ENCODE data around the gene ADCY2. TPM values are rescaled to one million over a fixed set of nuclear protein-coding genes. Genes with fewer than 3 reads are reported as not detected.

The ADCY2 gene
- total and polyA plus RNA-seq, 2 of the 13 experiments (the other 11 are each of a cell fraction or from before 2014, with no cell fraction given) = not detected

GRCh38 chr5:7845557-7845956 lies 449.6 kb downstream of the ADCY2 start:
- H3K36me3 ChIP-seq (replicated peaks in 1 of 2; ENCODE audit: control insufficient read depth in 1 of 2, insufficient read depth in 2 of 2, low read length in 2 of 2) = no peaks in the 10 kb centered on the region
- in situ Hi-C loops (cut with HindIII; ENCODE audit: extremely low pct_ligation_motif_present, low pct_unique_long_range_greater_than_20kb) (no loop called here), intact Hi-C loops (cut with micrococcal nuclease; ENCODE audit: unreplicated experiment) (no loop called here)
- no peaks in the 10 kb centered on the region for H3K79me2 ChIP-seq (ENCODE audit: insufficient read depth, low read length)
- no peaks in the 10 kb centered on the region for H4K20me1 ChIP-seq (ENCODE audit: insufficient read depth, low read length)
- no peak for FAIRE-seq
- H3K9me3 ChIP-seq (ENCODE audit: low read length) = no peaks in the 10 kb centered on the region
- WGBS (ENCODE audit: low lambda C conversion rate) = 37% methylated on average over 6 of the region's 7 CpGs
- peaks cover 3 to 33% of the 10 kb centered on the region in 2 experiments; a peak in 3 of 5 replicates for H3K27me3 ChIP-seq (ENCODE audit: control insufficient read depth in 1 of 2, insufficient read depth in 2 of 2, low read length in 2 of 2)
- no peak overlapping the region for H3K27ac ChIP-seq (ENCODE audit: extremely low read length, insufficient read depth, low read length)
- H3K4me2 ChIP-seq (ENCODE audit: low read depth, low read length) = no peak overlapping the region
- no TSS peak for BruUV-seq (replicated peaks)
- H3K9ac ChIP-seq (ENCODE audit: insufficient read depth, low read depth, low read length) = no peak overlapping the region
- ATAC-seq = no peak
- H3K4me3 ChIP-seq (replicated peaks in 1 of 3; ENCODE audit: insufficient read depth in 1 of 3, low read depth in 2 of 3, low read length in 3 of 3) = no peak overlapping the region
- ChIA-PET POLR2A (no interaction called here), CTCF (ENCODE audit: low intra/inter-chr PET ratio, low total read pairs) (no interaction called here)
- DNase-seq (ENCODE audit: low spot score) = no peak
- no peak overlapping the region for H2AFZ ChIP-seq (ENCODE audit: low read length)
- H3K4me1 ChIP-seq (ENCODE audit: insufficient read depth, low read length) = peaks cover 8% of the 10 kb centered on the region
- TF ChIP-seq ZNF619 (CRISPR knock-in tag; IDR thresholded peaks at IDR 0.05) (no peak), ZFY (CRISPR knock-in tag; IDR thresholded peaks at IDR 0.05) (no peak), ZNF639 (CRISPR knock-in tag; conservative IDR thresholded peaks at IDR 0.05) (no peak), DNMT1 (CRISPR knock-in tag; IDR thresholded peaks at IDR 0.05) (no peak), CENPT (CRISPR knock-in tag; IDR thresholded peaks at IDR 0.05; ENCODE audit: low read depth) (no peak), ZBTB1 (CRISPR knock-in tag; IDR thresholded peaks at IDR 0.05; ENCODE audit: borderline replicate concordance) (no peak), MXD4 (CRISPR knock-in tag; IDR thresholded peaks at IDR 0.05) (no peak), TCF7 (IDR thresholded peaks at IDR 0.05; ENCODE audit: low read depth) (no peak), ZNF432 (CRISPR knock-in tag; IDR thresholded peaks at IDR 0.05; ENCODE audit: borderline replicate concordance) (no peak), ZNF317 (CRISPR knock-in tag; IDR thresholded peaks at IDR 0.05) (no peak)
- TF ChIP-seq, protein P1, sequence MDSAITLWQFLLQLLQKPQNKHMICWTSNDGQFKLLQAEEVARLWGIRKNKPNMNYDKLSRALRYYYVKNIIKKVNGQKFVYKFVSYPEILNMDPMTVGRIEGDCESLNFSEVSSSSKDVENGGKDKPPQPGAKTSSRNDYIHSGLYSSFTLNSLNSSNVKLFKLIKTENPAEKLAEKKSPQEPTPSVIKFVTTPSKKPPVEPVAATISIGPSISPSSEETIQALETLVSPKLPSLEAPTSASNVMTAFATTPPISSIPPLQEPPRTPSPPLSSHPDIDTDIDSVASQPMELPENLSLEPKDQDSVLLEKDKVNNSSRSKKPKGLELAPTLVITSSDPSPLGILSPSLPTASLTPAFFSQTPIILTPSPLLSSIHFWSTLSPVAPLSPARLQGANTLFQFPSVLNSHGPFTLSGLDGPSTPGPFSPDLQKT (CRISPR knock-in tag; IDR thresholded peaks at IDR 0.05; ENCODE audit: borderline replicate concordance) = no peak
- TF ChIP-seq, protein P2, sequence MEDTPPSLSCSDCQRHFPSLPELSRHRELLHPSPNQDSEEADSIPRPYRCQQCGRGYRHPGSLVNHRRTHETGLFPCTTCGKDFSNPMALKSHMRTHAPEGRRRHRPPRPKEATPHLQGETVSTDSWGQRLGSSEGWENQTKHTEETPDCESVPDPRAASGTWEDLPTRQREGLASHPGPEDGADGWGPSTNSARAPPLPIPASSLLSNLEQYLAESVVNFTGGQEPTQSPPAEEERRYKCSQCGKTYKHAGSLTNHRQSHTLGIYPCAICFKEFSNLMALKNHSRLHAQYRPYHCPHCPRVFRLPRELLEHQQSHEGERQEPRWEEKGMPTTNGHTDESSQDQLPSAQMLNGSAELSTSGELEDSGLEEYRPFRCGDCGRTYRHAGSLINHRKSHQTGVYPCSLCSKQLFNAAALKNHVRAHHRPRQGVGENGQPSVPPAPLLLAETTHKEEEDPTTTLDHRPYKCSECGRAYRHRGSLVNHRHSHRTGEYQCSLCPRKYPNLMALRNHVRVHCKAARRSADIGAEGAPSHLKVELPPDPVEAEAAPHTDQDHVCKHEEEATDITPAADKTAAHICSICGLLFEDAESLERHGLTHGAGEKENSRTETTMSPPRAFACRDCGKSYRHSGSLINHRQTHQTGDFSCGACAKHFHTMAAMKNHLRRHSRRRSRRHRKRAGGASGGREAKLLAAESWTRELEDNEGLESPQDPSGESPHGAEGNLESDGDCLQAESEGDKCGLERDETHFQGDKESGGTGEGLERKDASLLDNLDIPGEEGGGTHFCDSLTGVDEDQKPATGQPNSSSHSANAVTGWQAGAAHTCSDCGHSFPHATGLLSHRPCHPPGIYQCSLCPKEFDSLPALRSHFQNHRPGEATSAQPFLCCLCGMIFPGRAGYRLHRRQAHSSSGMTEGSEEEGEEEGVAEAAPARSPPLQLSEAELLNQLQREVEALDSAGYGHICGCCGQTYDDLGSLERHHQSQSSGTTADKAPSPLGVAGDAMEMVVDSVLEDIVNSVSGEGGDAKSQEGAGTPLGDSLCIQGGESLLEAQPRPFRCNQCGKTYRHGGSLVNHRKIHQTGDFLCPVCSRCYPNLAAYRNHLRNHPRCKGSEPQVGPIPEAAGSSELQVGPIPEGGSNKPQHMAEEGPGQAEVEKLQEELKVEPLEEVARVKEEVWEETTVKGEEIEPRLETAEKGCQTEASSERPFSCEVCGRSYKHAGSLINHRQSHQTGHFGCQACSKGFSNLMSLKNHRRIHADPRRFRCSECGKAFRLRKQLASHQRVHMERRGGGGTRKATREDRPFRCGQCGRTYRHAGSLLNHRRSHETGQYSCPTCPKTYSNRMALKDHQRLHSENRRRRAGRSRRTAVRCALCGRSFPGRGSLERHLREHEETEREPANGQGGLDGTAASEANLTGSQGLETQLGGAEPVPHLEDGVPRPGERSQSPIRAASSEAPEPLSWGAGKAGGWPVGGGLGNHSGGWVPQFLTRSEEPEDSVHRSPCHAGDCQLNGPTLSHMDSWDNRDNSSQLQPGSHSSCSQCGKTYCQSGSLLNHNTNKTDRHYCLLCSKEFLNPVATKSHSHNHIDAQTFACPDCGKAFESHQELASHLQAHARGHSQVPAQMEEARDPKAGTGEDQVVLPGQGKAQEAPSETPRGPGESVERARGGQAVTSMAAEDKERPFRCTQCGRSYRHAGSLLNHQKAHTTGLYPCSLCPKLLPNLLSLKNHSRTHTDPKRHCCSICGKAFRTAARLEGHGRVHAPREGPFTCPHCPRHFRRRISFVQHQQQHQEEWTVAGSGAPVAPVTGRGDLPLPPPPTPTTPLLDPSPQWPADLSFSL (CRISPR knock-in tag; IDR thresholded peaks at IDR 0.05) = no peak
- TF ChIP-seq, protein P3, sequence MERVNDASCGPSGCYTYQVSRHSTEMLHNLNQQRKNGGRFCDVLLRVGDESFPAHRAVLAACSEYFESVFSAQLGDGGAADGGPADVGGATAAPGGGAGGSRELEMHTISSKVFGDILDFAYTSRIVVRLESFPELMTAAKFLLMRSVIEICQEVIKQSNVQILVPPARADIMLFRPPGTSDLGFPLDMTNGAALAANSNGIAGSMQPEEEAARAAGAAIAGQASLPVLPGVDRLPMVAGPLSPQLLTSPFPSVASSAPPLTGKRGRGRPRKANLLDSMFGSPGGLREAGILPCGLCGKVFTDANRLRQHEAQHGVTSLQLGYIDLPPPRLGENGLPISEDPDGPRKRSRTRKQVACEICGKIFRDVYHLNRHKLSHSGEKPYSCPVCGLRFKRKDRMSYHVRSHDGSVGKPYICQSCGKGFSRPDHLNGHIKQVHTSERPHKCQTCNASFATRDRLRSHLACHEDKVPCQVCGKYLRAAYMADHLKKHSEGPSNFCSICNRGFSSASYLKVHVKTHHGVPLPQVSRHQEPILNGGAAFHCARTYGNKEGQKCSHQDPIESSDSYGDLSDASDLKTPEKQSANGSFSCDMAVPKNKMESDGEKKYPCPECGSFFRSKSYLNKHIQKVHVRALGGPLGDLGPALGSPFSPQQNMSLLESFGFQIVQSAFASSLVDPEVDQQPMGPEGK (CRISPR knock-in tag; IDR thresholded peaks at IDR 0.05) = no peak
